Activated CD8-positive, alpha-beta T cell treated with anti-CD3 and anti-CD28 coated beads for 36 hours (primary cell): ENCODE measurements around the gene ECE1. TPM values are rescaled to one million over a fixed set of nuclear protein-coding genes. Genes with fewer than 3 reads are reported as not detected.
A peak's percentile ranks its signal among the peaks of the same experiment; 100 is the strongest.

Experiments
- ATAC-seq: fragments of 200-7000 bp; cut with Tn5 transposase; one replicate; pipeline ENCODE4 v1.10.0; 2021; ENCODE audit warnings: mild to moderate bottlenecking, moderate library complexity
- CTCF ChIA-PET: fragments of 350-600 bp; sonication (Branson Sonifier 250); formaldehyde crosslinking; loops from one replicate; lab custom pipeline; 2021; ENCODE audit warnings: antibody characterized with exemption; lab: Charles Lee
- POLR2A ChIA-PET: fragments of 350-600 bp; sonication (Branson Sonifier 250); formaldehyde crosslinking; loops from one replicate; lab custom pipeline; 2021; ENCODE audit warnings: antibody characterized with exemption; lab: Charles Lee
- DNase-seq: peaks from one replicate; pipeline ENCODE4 v3.0.0-alpha.2; 2020
- H3K27ac Mint-ChIP-seq: one replicate; pipeline ENCODE4 v1.8.0; 2021; ENCODE audit warnings: mild to moderate bottlenecking, mixed read lengths
- H3K27me3 Mint-ChIP-seq: one replicate; pipeline ENCODE4 v1.8.0; 2021; ENCODE audit warnings: mixed read lengths
- H3K36me3 Mint-ChIP-seq: one replicate; pipeline ENCODE4 v1.8.0; 2021; ENCODE audit warnings: low read depth, mixed read lengths
- H3K4me1 Mint-ChIP-seq: one replicate; pipeline ENCODE4 v1.8.0; 2021; ENCODE audit warnings: low read depth, mixed read lengths
- H3K4me3 Mint-ChIP-seq: one replicate; pipeline ENCODE4 v1.8.0; 2021; ENCODE audit warnings: mild to moderate bottlenecking, moderate library complexity, mixed read lengths
- H3K9me3 Mint-ChIP-seq: one replicate; pipeline ENCODE4 v1.8.0; 2021; ENCODE audit warnings: mixed read lengths
- CTCF ChIP-seq: fragments of 200-600 bp; IDR thresholded peaks from one replicate; pipeline ENCODE4 v1.8.0; 2022; ENCODE audit warnings: antibody characterized with exemption, mild to moderate bottlenecking
- intact Hi-C: fragments of 100-400 bp; cut with micrococcal nuclease; formaldehyde crosslinking; loops from one replicate; pipeline ENCODE4 v1.10.0; 2022
- total RNA-seq, 2 experiments: library from RNA; stranded (reverse); gene quantifications; one replicate each; pipeline ENCODE4 v1.2.3, GENCODE V29; 2021

ECE1 gene
- total RNA-seq, 2 experiments from 2014 or later = 118 to 127 TPM

- POLR2A ChIA-PET = interaction anchor here (1.8 to 4.2 kb wide), 2 partner anchors 9 to 37 kb away, joined by 6 to 27 read pairs; no protein-coding TSS in a partner anchor
- Mint-ChIP-seq H3K36me3 (peaks cover 79% of the 10 kb centered on the region), H3K27me3 (no peaks in the 10 kb centered on the region), H3K4me1 (peaks cover 70% of the 10 kb centered on the region), H3K9me3 (no peaks in the 10 kb centered on the region), H3K27ac (peak overlapping the region; percentile 77), H3K4me3 (no peak overlapping the region)
- DNase-seq (no peak), ATAC-seq (no peak)
- intact Hi-C loops = loop anchor here (5.0 kb wide), 1 partner anchor 36 kb away; the partner anchor contains the start of gene ECE1
- CTCF ChIA-PET = interaction anchor here (0.9 to 9.5 kb wide), 7 partner anchors 7 to 111 kb away, joined by 3 to 187 read pairs (median 12); no protein-coding TSS in a partner anchor
- no peak for TF ChIP-seq CTCF
Measured at GRCh38 chr1:21256776-21257175, 33.5 kb downstream of the ECE1 start.

GRCh38 chr1:21255943-21256320 is 34.3 kb downstream of the ECE1 start:
- DNase-seq (no peak), ATAC-seq (no peak)
- no peak overlapping the region for H3K4me3 Mint-ChIP-seq
- H3K27me3 Mint-ChIP-seq = no peaks in the 10 kb centered on the region
- POLR2A ChIA-PET = interaction anchor here (1.2 to 1.8 kb wide), 5 partner anchors 8 to 112 kb away, joined by 4 to 11 read pairs (median 5); no protein-coding TSS in a partner anchor
- CTCF ChIA-PET = interaction anchor here (0.9 to 9.5 kb wide), 17 partner anchors 8 to 112 kb away, joined by 3 to 187 read pairs (median 10); no protein-coding TSS in a partner anchor
- H3K9me3 Mint-ChIP-seq = no peaks in the 10 kb centered on the region
- peaks cover 63% of the 10 kb centered on the region for H3K4me1 Mint-ChIP-seq
- H3K36me3 Mint-ChIP-seq = peaks cover 76% of the 10 kb centered on the region
- intact Hi-C loops = loop anchor here (2.0 to 5.0 kb wide), 2 partner anchors 36 to 113 kb away; partner anchors contain the start of gene ECE1
- H3K27ac Mint-ChIP-seq = peak overlapping the region; percentile 87
- TF ChIP-seq CTCF = no peak

- H3K4me1 Mint-ChIP-seq = peaks cover 58% of the 10 kb centered on the region
- DNase-seq (peak; percentile 92), ATAC-seq (peak; percentile 45)
- peak; percentile 85 for TF ChIP-seq CTCF
- H3K36me3 Mint-ChIP-seq = peaks cover 73% of the 10 kb centered on the region
- no peaks in the 10 kb centered on the region for H3K27me3 Mint-ChIP-seq
- POLR2A ChIA-PET = interaction anchor here (1.2 to 1.8 kb wide), 5 partner anchors 8 to 113 kb away, joined by 4 to 11 read pairs (median 5); no protein-coding TSS in a partner anchor
- no peak overlapping the region for H3K4me3 Mint-ChIP-seq
- intact Hi-C loops = loop anchor here (2.0 to 5.0 kb wide), 2 partner anchors 37 to 113 kb away; partner anchors contain the start of gene ECE1
- peak overlapping the region; percentile 87 for H3K27ac Mint-ChIP-seq
- H3K9me3 Mint-ChIP-seq = no peaks in the 10 kb centered on the region
- CTCF ChIA-PET = interaction anchor here (0.6 to 9.5 kb wide), 29 partner anchors 9 to 182 kb away, joined by 3 to 187 read pairs (median 5); no protein-coding TSS in a partner anchor
Measured at GRCh38 chr1:21255284-21255942, 34.9 kb downstream of the ECE1 start.

- Mint-ChIP-seq H3K4me3 (no peak overlapping the region), H3K27ac (no peak overlapping the region), H3K9me3 (no peaks in the 10 kb centered on the region), H3K36me3 (peaks cover 68% of the 10 kb centered on the region), H3K27me3 (no peaks in the 10 kb centered on the region), H3K4me1 (peaks cover 51% of the 10 kb centered on the region)
- no peak for ATAC-seq
- TF ChIP-seq CTCF = no peak
- POLR2A ChIA-PET = interaction anchor here (1.2 to 1.8 kb wide), 3 partner anchors 16 to 114 kb away, joined by 5 to 11 read pairs (median 6); no protein-coding TSS in a partner anchor
- intact Hi-C loops = loop anchor here (2.0 kb wide), 1 partner anchor 114 kb away; no protein-coding TSS in a partner anchor
- no peak for DNase-seq
- CTCF ChIA-PET = interaction anchor here (0.6 to 9.5 kb wide), 28 partner anchors 10 to 594 kb away, joined by 3 to 187 read pairs (median 5); partner anchors contain the start of gene DDOST
Measured at GRCh38 chr1:21254335-21254951, 35.8 kb downstream of the ECE1 start.
